HFF-Myc (cell line): ENCODE measurements around the gene ZNF212.
"Not testable (repeated sequence)": the region's sequence is repeated elsewhere in the genome, so short reads cannot be mapped to it uniquely, and the experiment has no call there.

Experiments
- DNase-seq: peaks from one replicate; pipeline ENCODE4 v3.0.0-alpha.2; 2011; ENCODE audit warnings: low read depth; ENCODE audit errors: extremely low read depth
- H3K4me3 ChIP-seq: replicated peaks from 2 replicates; pipeline ENCODE4 v1.5.1; 2011; ENCODE audit warnings: low read depth, mild to moderate bottlenecking, control low read depth, low read length
- TF ChIP-seq, protein P1 (sequence below): IDR thresholded peaks from 2 replicates; pipeline ENCODE4 v1.5.1; 2012; ENCODE audit warnings: mild to moderate bottlenecking, low read depth, low read length, control low read depth; ENCODE audit errors: missing control alignments

The ZNF212 gene

DNA sequence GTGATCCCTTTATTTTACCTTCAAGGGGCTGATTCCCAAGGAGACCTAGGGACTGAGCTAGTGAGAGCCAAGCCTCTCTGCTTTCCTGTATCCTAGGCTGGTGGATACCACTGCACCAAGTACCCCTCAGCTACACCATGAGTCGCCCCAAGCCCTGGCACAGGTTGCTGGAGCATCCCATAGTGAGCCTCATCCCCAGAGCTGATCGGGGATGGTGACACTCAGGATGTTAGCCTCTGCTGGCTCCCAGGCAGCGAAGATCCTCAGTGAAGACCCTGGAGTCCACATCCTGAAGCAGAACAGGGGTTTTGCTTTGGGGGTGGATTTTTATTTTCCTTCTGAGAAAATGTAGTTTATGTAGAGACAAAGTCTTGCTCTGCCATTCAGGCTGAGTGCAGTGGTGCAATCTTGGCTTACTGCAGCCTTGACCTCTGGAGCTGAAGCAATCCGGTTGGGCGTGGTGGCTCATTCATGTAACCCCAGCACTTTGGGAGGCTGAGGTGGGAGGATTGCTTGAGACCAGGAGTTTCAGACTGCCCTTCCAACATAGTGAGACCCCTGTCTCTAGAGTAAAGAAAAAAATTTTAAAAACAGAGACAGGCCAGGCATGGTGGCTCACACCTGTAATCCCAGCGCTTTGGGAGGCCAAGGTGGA, 12.5 kb upstream of the ZNF212 start:
- H3K4me3 ChIP-seq: no peak overlapping the region
- TF ChIP-seq, protein P1, sequence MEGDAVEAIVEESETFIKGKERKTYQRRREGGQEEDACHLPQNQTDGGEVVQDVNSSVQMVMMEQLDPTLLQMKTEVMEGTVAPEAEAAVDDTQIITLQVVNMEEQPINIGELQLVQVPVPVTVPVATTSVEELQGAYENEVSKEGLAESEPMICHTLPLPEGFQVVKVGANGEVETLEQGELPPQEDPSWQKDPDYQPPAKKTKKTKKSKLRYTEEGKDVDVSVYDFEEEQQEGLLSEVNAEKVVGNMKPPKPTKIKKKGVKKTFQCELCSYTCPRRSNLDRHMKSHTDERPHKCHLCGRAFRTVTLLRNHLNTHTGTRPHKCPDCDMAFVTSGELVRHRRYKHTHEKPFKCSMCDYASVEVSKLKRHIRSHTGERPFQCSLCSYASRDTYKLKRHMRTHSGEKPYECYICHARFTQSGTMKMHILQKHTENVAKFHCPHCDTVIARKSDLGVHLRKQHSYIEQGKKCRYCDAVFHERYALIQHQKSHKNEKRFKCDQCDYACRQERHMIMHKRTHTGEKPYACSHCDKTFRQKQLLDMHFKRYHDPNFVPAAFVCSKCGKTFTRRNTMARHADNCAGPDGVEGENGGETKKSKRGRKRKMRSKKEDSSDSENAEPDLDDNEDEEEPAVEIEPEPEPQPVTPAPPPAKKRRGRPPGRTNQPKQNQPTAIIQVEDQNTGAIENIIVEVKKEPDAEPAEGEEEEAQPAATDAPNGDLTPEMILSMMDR: no peak
- no peak for DNase-seq

- no peak for DNase-seq
- TF ChIP-seq, protein P1: no peak
- no peak overlapping the region for H3K4me3 ChIP-seq
Observed at GRCh38 chr7:149228831-149229471, 10.5 kb upstream of the ZNF212 start.

DNA sequence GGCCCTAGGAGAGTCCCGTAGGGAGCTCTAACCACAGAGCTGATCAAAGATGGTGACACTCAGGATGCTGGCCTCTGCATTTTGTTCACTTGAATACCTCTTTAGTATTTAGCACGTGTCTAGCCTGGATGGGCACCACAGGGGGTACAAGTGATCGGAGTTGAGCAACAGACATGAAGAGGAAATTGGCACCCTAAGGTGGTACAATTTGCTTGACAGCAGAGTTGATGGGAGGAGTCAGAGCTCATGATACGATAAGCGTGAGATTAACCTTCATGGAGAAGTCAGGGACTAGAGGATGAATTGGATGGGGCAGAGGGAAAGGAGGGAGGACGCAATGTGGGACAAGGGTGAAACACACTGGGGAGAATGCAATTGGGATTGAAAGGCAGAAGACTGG, 9.9 kb upstream of the ZNF212 start:
- TF ChIP-seq, protein P1: no peak
- DNase-seq: no peak

DNA sequence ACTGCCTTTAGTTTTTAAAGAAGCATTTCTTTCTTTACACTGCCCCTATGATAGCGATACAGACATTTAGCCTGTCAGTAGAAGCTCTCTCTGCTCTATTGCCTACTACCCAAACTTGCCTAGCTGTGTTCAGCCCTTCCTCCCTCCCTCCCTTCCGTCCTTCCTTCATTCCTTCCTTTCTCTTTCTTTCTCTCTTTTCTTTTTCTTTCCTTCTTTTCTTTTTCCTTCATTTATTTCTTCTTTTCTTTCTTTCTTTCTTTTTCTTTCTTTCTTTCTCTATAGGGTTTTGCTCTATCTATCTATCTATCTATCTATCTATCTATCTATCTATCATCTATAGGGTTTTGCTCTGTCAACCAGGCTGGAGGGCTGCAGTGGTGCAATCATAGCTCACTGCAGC, 7.1 kb upstream of the ZNF212 start:
- TF ChIP-seq, protein P1: no peak
- no peak overlapping the region for H3K4me3 ChIP-seq

More for the DNA sequence above, 9.9 kb upstream of the ZNF212 start:
- no peak overlapping the region for H3K4me3 ChIP-seq

DNA sequence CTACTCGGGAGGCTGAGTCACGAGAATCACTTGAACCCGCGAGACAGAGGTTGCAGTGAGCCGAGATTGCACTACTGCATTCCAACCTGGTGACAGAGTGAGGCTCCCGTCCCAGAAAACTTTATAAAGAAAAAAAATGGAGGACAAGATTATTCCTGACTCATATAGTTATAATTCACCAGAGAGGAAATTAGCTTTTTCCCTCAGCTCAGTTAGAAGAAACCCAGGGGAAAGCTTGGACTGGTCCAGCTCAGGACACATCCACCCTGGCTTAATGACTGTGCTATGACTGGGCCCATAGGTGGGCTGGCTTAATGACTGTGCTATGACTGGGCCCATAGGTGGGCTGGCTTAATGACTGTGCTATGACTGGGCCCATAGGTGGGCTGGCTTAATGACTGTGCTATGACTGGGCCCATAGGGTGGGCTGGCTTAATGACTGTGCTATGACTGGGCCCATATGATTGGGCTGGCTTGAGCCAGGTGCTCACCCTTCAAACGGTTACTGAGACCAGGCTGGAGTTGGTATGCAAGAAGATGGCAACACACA, 5.7 kb upstream of the ZNF212 start:
- peak; percentile 47 for DNase-seq
- not testable (repeated sequence) for H3K4me3 ChIP-seq

More for the DNA sequence above, 7.1 kb upstream of the ZNF212 start:
- DNase-seq: no peak

GRCh38 chr7:149237502-149237901, 1.9 kb upstream of the ZNF212 start:
- TF ChIP-seq, protein P1: no peak
- no peak for DNase-seq
- no peak overlapping the region for H3K4me3 ChIP-seq

- DNase-seq: no peak
- H3K4me3 ChIP-seq: no peak overlapping the region
- TF ChIP-seq, protein P1: no peak
Observed at GRCh38 chr7:149238051-149238450, 1.4 kb upstream of the ZNF212 start.
